Fibroblast of skin of right biceps (primary cell): ENCODE measurements around the gene BMAL2.
A peak's percentile ranks its signal among the peaks of the same experiment; 100 is the strongest.

Source experiments
- DNase-seq: peaks from one replicate; pipeline ENCODE4 v3.0.0-alpha.2; 2013

Gene BMAL2

GRCh38 chr12:27332714-27333402 lies at the start of gene BMAL2:
BMAL2 (plus strand) TSS chr12:27332836; CDS start chr12:27333073, 237 bp downstream.
- peak; percentile 51 for DNase-seq

GRCh38 chr12:27284021-27284420 lies 48.6 kb upstream of the BMAL2 start:
- DNase-seq = no peak

- DNase-seq = peak; percentile 79
These were observed 47.9 kb upstream of the BMAL2 start for GRCh38 chr12:27284751-27285150.

GRCh38 chr12:27285403-27285802 lies 47.2 kb upstream of the BMAL2 start:
- peak; percentile 29 for DNase-seq

GRCh38 chr12:27289414-27289813 lies 43.2 kb upstream of the BMAL2 start:
- DNase-seq = no peak

- no peak for DNase-seq
These were observed 42.0 kb upstream of the BMAL2 start for GRCh38 chr12:27290501-27291168.

- DNase-seq = no peak
These were observed 40.8 kb upstream of the BMAL2 start for GRCh38 chr12:27291862-27292261.

- no peak for DNase-seq
These were observed 39.9 kb upstream of the BMAL2 start for GRCh38 chr12:27292718-27293117.

GRCh38 chr12:27293463-27293862 lies 39.2 kb upstream of the BMAL2 start:
- no peak for DNase-seq

GRCh38 chr12:27296674-27297073 lies 36.0 kb upstream of the BMAL2 start:
- no peak for DNase-seq

GRCh38 chr12:27297566-27297965 lies 35.1 kb upstream of the BMAL2 start:
- no peak for DNase-seq

GRCh38 chr12:27299102-27299501 lies 33.5 kb upstream of the BMAL2 start:
- DNase-seq = no peak

GRCh38 chr12:27300226-27300625 lies 32.4 kb upstream of the BMAL2 start:
- no peak for DNase-seq

GRCh38 chr12:27303139-27304111 lies 29.2 kb upstream of the BMAL2 start:
- DNase-seq = no peak

- DNase-seq = no peak
These were observed 27.8 kb upstream of the BMAL2 start for GRCh38 chr12:27304856-27305255.

GRCh38 chr12:27305673-27306456 lies 26.8 kb upstream of the BMAL2 start:
- peak; percentile 50 for DNase-seq

GRCh38 chr12:27309293-27309994 lies 23.2 kb upstream of the BMAL2 start:
- no peak for DNase-seq

- no peak for DNase-seq
These were observed 22.7 kb upstream of the BMAL2 start for GRCh38 chr12:27309995-27310315.

GRCh38 chr12:27316947-27317346 lies 15.7 kb upstream of the BMAL2 start:
- DNase-seq = no peak

- peak; percentile 78 for DNase-seq
These were observed 13.2 kb upstream of the BMAL2 start for GRCh38 chr12:27319409-27319808.

- no peak for DNase-seq
These were observed 12.8 kb upstream of the BMAL2 start for GRCh38 chr12:27319848-27320247.

- no peak for DNase-seq
These were observed 8.1 kb upstream of the BMAL2 start for GRCh38 chr12:27324530-27324929.
